ENCODE measurements around the gene GABRB2. TPM values are rescaled to one million over a fixed set of nuclear protein-coding genes. Genes with fewer than 3 reads are reported as not detected.
"Not testable (repeated sequence)": the region's sequence is repeated elsewhere in the genome, so short reads cannot be mapped to it uniquely, and the experiment has no call there.

GABRB2 gene
- total RNA-seq, 1 donor from 2014 or later, result 0.56 TPM

- Histone ChIP-seq H3K27ac (no peak overlapping the region), H3K27me3 (ENCODE audit: low read depth) (no peaks in the 10 kb centered on the region), H3K4me3 (no peak overlapping the region), H3K36me3 (no peaks in the 10 kb centered on the region), H3K4me1 (no peaks in the 10 kb centered on the region), H3K9me3 (no peaks in the 10 kb centered on the region)
- DNase-seq (no peak), ATAC-seq (no peak)
- TF ChIP-seq, protein P1, sequence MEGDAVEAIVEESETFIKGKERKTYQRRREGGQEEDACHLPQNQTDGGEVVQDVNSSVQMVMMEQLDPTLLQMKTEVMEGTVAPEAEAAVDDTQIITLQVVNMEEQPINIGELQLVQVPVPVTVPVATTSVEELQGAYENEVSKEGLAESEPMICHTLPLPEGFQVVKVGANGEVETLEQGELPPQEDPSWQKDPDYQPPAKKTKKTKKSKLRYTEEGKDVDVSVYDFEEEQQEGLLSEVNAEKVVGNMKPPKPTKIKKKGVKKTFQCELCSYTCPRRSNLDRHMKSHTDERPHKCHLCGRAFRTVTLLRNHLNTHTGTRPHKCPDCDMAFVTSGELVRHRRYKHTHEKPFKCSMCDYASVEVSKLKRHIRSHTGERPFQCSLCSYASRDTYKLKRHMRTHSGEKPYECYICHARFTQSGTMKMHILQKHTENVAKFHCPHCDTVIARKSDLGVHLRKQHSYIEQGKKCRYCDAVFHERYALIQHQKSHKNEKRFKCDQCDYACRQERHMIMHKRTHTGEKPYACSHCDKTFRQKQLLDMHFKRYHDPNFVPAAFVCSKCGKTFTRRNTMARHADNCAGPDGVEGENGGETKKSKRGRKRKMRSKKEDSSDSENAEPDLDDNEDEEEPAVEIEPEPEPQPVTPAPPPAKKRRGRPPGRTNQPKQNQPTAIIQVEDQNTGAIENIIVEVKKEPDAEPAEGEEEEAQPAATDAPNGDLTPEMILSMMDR (IDR thresholded peaks at IDR 0.05), result no peak
- intact Hi-C loops (cut with DNase I), result no loop called here
These were observed 284.7 kb downstream of the GABRB2 start for GRCh38 chr5:161261668-161262323.

- Histone ChIP-seq H3K36me3 (no peaks in the 10 kb centered on the region), H3K9me3 (no peaks in the 10 kb centered on the region), H3K27me3 (ENCODE audit: low read depth) (no peaks in the 10 kb centered on the region), H3K27ac (no peak overlapping the region), H3K4me1 (no peaks in the 10 kb centered on the region), H3K4me3 (no peak overlapping the region)
- DNase-seq (no peak), ATAC-seq (no peak)
- intact Hi-C loops (cut with DNase I), result no loop called here
- TF ChIP-seq, protein P1 (IDR thresholded peaks at IDR 0.05), result no peak
These were observed 288.1 kb downstream of the GABRB2 start for GRCh38 chr5:161258438-161258837.

- no peaks in the 10 kb centered on the region for H3K36me3 ChIP-seq
These were observed 289.6 kb downstream of the GABRB2 start for GRCh38 chr5:161256957-161257356.

DNA sequence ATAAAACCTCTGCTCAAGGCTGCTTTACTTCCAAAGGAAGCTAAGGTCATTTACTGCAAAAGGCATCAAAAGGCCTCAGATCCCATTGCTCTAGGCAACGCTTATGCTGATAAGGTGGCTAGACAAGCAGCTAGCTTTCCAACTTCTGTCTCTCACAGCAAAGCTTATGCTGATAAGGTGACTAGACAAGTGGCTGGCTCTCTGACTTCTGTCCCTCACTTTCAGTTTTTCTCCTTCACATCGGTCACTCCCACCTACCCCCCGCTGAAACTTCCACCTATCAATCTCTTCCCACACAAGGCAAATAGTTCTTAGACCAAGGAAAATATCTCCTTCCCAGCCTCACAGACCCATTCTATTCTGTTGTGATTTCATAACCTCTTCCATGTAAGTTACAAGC is 293.6 kb downstream of the GABRB2 start:
- H3K27ac ChIP-seq; H3K9me3 ChIP-seq; DNase-seq; H3K27me3 ChIP-seq (ENCODE audit: low read depth); H3K36me3 ChIP-seq; ATAC-seq; intact Hi-C loops (cut with DNase I); H3K4me3 ChIP-seq; H3K4me1 ChIP-seq: not testable (repeated sequence)

More at GRCh38 chr5:161256957-161257356, 289.6 kb downstream of the GABRB2 start:
- intact Hi-C loops (cut with DNase I), result no loop called here
- ATAC-seq, result no peak
- TF ChIP-seq, protein P1 (IDR thresholded peaks at IDR 0.05), result no peak
- Histone ChIP-seq H3K4me1 (no peaks in the 10 kb centered on the region), H3K4me3 (no peak overlapping the region), H3K27me3 (ENCODE audit: low read depth) (no peaks in the 10 kb centered on the region), H3K9me3 (no peaks in the 10 kb centered on the region), H3K27ac (no peak overlapping the region)
- no peak for DNase-seq

- ATAC-seq (no peak), DNase-seq (no peak)
- no peak overlapping the region for H3K4me3 ChIP-seq
- no peaks in the 10 kb centered on the region for H3K36me3 ChIP-seq
- intact Hi-C loops (cut with DNase I), result no loop called here
- no peaks in the 10 kb centered on the region for H3K9me3 ChIP-seq
- TF ChIP-seq, protein P1 (IDR thresholded peaks at IDR 0.05), result no peak
- H3K4me1 ChIP-seq, result no peaks in the 10 kb centered on the region
- no peak overlapping the region for H3K27ac ChIP-seq
- H3K27me3 ChIP-seq (ENCODE audit: low read depth), result no peaks in the 10 kb centered on the region
These were observed 299.8 kb downstream of the GABRB2 start for GRCh38 chr5:161246749-161247148.

- H3K27ac ChIP-seq; DNase-seq; intact Hi-C loops (cut with DNase I); H3K27me3 ChIP-seq (ENCODE audit: low read depth); H3K36me3 ChIP-seq; H3K4me1 ChIP-seq; H3K9me3 ChIP-seq; ATAC-seq; H3K4me3 ChIP-seq: not testable (repeated sequence)
These were observed 300.7 kb downstream of the GABRB2 start for GRCh38 chr5:161245846-161246245.

Other genes starting within 250 kb of the GABRB2 start
- not detected for gene GABRA6, start 139.0 kb upstream of the GABRB2 start, total RNA-seq

Measured in lower lobe of right lung (tissue), 2 donors.